ENCODE data around the gene KAT8. TPM values are rescaled to one million over a fixed set of nuclear protein-coding genes. Genes with fewer than 3 reads are reported as not detected.

Gene KAT8
- total RNA-seq, 3 donors from 2014 or later: 61.1 to 83.1 (median 69.6) TPM

DNA sequence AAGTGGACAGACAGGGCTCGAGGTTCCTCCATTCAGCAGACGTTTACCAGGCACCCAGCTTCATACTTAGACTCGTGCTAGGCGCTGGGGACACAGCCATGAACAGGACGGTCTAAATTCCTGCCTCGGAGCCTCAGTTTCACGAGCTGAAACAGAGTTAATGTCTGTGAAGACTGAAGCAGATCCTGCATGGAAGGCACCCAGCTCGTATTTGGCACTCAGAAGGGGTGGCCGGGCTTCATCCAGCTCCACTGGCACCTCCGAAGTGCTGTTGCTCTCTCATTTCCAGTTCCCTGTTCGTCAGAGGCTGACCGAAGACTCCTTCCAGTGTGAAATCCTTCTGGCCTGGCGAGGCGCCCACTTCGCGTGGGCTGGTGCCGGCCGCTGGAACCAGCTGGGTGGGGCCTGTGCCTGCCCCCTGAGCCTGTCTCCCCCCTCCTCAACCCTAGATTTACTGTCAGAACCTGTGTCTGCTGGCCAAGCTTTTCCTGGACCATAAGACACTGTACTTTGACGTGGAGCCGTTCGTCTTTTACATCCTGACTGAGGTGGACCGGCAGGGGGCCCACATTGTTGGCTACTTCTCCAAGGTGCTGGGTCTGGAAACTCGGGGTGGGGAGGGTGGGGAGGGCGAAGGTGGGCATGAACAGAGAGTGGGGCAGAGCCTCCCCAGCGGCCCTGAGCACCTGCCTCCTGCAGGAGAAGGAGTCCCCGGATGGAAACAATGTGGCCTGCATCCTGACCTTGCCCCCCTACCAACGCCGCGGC is 12.3 kb downstream of the KAT8 start:
- no peaks in the 10 kb centered on the region for H3K36me3 ChIP-seq (ENCODE audit: low read depth)
- H3K4me1 ChIP-seq (ENCODE audit: low read depth): peaks cover 67% of the 10 kb centered on the region
- DNase-seq (peak in 2 of 3 donors; percentile 70 to 76), ATAC-seq (no peak)
- intact Hi-C loops (cut with DNase I, micrococcal nuclease): no loop called here
- no peaks in the 10 kb centered on the region for H3K9me3 ChIP-seq
- no peak for TF ChIP-seq CTCF (IDR thresholded peaks at IDR 0.05)
- no peak overlapping the region for H3K4me3 ChIP-seq

DNA sequence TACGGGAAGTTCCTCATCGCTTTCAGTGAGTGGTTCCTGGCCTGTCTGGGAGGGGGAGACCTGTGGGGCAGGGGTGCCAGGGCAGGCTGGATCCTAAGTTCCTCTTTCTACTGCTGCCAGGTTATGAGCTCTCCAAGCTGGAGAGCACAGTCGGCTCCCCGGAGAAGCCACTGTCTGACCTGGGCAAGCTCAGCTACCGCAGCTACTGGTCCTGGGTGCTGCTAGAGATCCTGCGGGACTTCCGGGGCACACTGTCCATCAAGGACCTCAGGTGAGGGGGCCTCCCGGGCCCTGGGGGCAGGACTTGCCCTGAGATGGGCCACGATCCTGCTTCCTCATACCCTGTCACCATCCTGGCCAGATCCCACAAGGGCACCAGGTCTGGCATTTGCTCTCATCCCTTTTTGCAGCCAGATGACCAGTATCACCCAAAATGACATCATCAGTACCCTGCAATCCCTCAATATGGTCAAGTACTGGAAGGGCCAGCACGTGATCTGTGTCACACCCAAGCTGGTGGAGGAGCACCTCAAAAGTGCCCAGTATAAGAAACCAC is 12.9 kb downstream of the KAT8 start:
- Histone ChIP-seq H3K4me3 (no peak overlapping the region), H3K36me3 (ENCODE audit: low read depth) (no peaks in the 10 kb centered on the region), H3K4me1 (ENCODE audit: low read depth) (peaks cover 67% of the 10 kb centered on the region), H3K9me3 (no peaks in the 10 kb centered on the region)
- intact Hi-C loops (cut with DNase I, micrococcal nuclease): no loop called here
- DNase-seq (peak in 2 of 3 donors; percentile 58 to 64), ATAC-seq (peak; percentile 0)
- TF ChIP-seq CTCF (IDR thresholded peaks at IDR 0.05): no peak

DNA sequence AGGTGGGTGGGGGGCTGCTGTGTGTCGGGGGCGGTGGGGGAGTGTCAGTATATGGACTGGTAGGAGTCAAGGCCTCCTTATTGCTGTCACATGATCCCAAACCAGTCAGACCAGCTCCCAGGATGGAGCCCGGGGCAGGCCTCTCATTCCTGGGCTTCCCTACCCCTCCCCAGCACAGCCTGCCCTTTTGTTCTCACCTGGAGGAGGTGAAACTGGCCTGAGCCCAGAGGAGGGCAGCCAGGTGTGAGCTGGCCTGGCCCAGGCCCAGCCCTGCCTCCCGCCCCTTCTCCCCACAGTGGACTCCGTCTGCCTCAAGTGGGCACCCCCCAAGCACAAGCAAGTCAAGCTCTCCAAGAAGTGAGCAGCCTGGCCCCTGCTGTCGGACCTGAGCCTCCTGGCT is 13.4 kb downstream of the KAT8 start:
- peak; percentile 90 to 95 (median 92) for DNase-seq
- H3K36me3 ChIP-seq (ENCODE audit: low read depth): no peaks in the 10 kb centered on the region
- no peak overlapping the region for H3K4me3 ChIP-seq
- H3K4me1 ChIP-seq (ENCODE audit: low read depth): peaks cover 67% of the 10 kb centered on the region
- intact Hi-C loops (cut with DNase I, micrococcal nuclease): no loop called here
- TF ChIP-seq CTCF (IDR thresholded peaks at IDR 0.05): no peak
- no peaks in the 10 kb centered on the region for H3K9me3 ChIP-seq
- peak; percentile 70 for ATAC-seq

DNA sequence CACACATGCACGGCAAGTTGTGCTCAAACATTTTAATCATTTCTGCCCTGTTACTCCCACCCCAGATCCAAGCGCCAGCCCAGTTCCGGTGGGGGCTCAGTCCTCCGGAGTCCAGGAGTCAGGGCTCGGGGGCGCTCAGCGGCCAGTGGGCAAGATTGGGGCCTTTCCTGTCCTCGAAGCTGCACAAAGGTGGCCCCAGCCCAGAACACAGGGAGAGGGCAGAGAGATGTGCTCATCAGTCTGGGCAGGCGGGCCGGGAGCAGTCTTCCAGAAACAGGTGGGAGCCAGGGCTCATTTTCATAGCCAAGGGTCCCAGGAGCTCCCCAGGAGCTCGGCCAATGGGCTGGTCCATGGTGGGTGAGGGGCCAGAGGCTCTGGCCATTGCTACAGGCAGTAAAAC is 14.0 kb downstream of the KAT8 start:
- Histone ChIP-seq H3K36me3 (ENCODE audit: low read depth) (no peaks in the 10 kb centered on the region), H3K4me3 (no peak overlapping the region), H3K4me1 (ENCODE audit: low read depth) (peaks cover 67% of the 10 kb centered on the region), H3K9me3 (no peaks in the 10 kb centered on the region)
- intact Hi-C loops (cut with DNase I, micrococcal nuclease): no loop called here
- ATAC-seq: no peak
- DNase-seq: peak in 1 of 3 donors; percentile 59
- TF ChIP-seq CTCF (IDR thresholded peaks at IDR 0.05): no peak

DNA sequence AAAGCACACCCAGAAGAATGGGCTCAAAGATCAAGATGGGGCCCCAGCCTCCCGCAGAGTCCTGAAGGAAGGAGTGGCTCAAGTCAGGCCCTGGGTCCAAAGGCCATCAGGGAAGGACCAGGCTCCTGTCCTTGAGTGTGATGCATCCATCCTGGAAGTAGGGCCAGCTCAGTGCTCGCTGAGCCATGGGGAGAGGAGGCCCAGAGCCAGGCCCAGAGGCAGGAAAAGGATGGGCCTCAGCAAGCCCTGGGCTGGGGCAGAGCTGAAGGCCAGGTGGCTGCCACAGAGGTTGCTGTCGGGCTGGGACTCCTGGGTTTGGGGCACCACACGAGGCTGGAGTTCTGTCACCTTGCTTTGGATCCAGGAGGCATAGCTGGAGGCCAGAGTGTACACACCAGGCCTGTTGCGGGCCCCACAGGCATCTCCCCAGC is 14.4 kb downstream of the KAT8 start:
- Histone ChIP-seq H3K36me3 (ENCODE audit: low read depth) (no peaks in the 10 kb centered on the region), H3K4me1 (ENCODE audit: low read depth) (peaks cover 71% of the 10 kb centered on the region), H3K4me3 (no peak overlapping the region), H3K9me3 (no peaks in the 10 kb centered on the region)
- no peak for TF ChIP-seq CTCF (IDR thresholded peaks at IDR 0.05)
- intact Hi-C loops (cut with DNase I, micrococcal nuclease): no loop called here
- ATAC-seq (peak; percentile 60), DNase-seq (peak; percentile 82 to 84 (median 83))
